Activated T-cell treated with anti-CD3 and anti-CD28 coated beads, Interleukin-2, amount 50 U/mL, for 72 hours (primary cell): ENCODE data around the gene ALKBH7. TPM values are rescaled to one million over a fixed set of nuclear protein-coding genes. Genes with fewer than 3 reads are reported as not detected.

Experiments used
- total RNA-seq, 2 donors: library from RNA; stranded (reverse); gene quantifications; one replicate each; pipeline ENCODE4 v1.2.3, GENCODE V29; 2022

Gene ALKBH7
- total RNA-seq, 2 donors from 2014 or later: 60.5 to 65.2 TPM

Other genes with a start within 250 kb of the ALKBH7 start
- not detected for gene ACSBG2, start 237.1 kb upstream of the ALKBH7 start, total RNA-seq
- gene MLLT1, start 92.8 kb upstream of the ALKBH7 start, total RNA-seq: 10 to 100 TPM; 39.9 to 44.5 TPM
- gene ACER1, start 39.2 kb upstream of the ALKBH7 start, total RNA-seq: under 1 TPM in 1 of 2 donors, not detected in 1; 0.34 TPM
- gene CLPP, start 11.3 kb upstream of the ALKBH7 start, total RNA-seq: 100 to 1,000 TPM; 147 to 168 TPM
- gene PSPN, start 3.1 kb downstream of the ALKBH7 start, total RNA-seq: 1 to 10 TPM; 2.4 to 3.1 TPM
- 10 to 100 TPM; 78.9 to 87.5 TPM for gene GTF2F1, start 20.4 kb downstream of the ALKBH7 start, total RNA-seq
- 100 to 1,000 TPM; 253 to 311 TPM for gene KHSRP, start 52.0 kb downstream of the ALKBH7 start, total RNA-seq
- under 1 TPM; 0.16 to 0.58 TPM for gene SLC25A41, start 61.0 kb downstream of the ALKBH7 start, total RNA-seq
- 10 to 100 TPM; 24.6 to 26.3 TPM for gene SLC25A23, start 87.0 kb downstream of the ALKBH7 start, total RNA-seq
- 1 to 10 TPM; 3.9 to 5.0 TPM for gene CRB3, start 91.5 kb downstream of the ALKBH7 start, total RNA-seq
- gene DENND1C, start 109.0 kb downstream of the ALKBH7 start, total RNA-seq: 100 to 1,000 TPM in 1 of 2 donors, 10 to 100 TPM in 1; 92.1 to 105 TPM
- 10 to 100 TPM in 1 of 2 donors, 1 to 10 TPM in 1; 8.7 to 11.9 TPM for gene TUBB4A, start 129.5 kb downstream of the ALKBH7 start, total RNA-seq
- 1 to 10 TPM; 3.4 to 6.3 TPM for gene TNFSF9, start 158.2 kb downstream of the ALKBH7 start, total RNA-seq
- 10 to 100 TPM; 25.0 to 31.5 TPM for gene CD70, start 218.4 kb downstream of the ALKBH7 start, total RNA-seq